Breast epithelium (tissue), 4 donors: ENCODE measurements around the gene MAGI3. TPM values are rescaled to one million over a fixed set of nuclear protein-coding genes. Genes with fewer than 3 reads are reported as not detected.
"Not testable (repeated sequence)": the region's sequence is repeated elsewhere in the genome, so short reads cannot be mapped to it uniquely, and the experiment has no call there.

Source experiments
- DNase-seq, 2 donors: peaks; one replicate each; pipeline ENCODE4 v3.0.0-alpha.2; 2019; ENCODE audit warnings: low spot score in 2 of 2
- H3K27ac ChIP-seq, 2 donors: fragments of 200-600 bp; sonication (generic) in 1 of 2; one replicate each; pipeline ENCODE4 v1.5.1; 2016 to 2019; ENCODE audit warnings: mild to moderate bottlenecking in 1 of 2
- H3K27me3 ChIP-seq, 2 donors: fragments of 200-600 bp; sonication (generic) in 1 of 2; one replicate each; pipeline versions ENCODE4 v1.5.1 to v1.6.0; 2017 to 2019; ENCODE audit warnings: control low read depth in 1 of 2, mild to moderate bottlenecking in 1 of 2
- H3K36me3 ChIP-seq: fragments of 200-600 bp; one replicate; pipeline ENCODE4 v1.5.1; 2019
- H3K4me1 ChIP-seq, 2 donors: fragments of 200-600 bp; sonication (generic); one replicate each; pipeline ENCODE4 v1.5.1; 2016 to 2019; ENCODE audit warnings: control low read depth in 1 of 2
- H3K4me3 ChIP-seq, 3 donors: fragments of 200-600 bp; sonication (generic); 1 replicate in 2 of 3; 2 replicates in 1 of 3; pipeline ENCODE4 v1.5.1; 2016 to 2019; ENCODE audit warnings: mild to moderate bottlenecking in 3 of 3, moderate library complexity in 2 of 3
- H3K9me3 ChIP-seq, 2 donors: fragments of 200-600 bp; sonication (generic) in 1 of 2; one replicate each; pipeline ENCODE4 v1.5.1; 2016 to 2019; ENCODE audit warnings: control low read depth in 1 of 2
- POLR2A ChIP-seq: fragments of 450-650 bp; IDR thresholded peaks from one replicate; pipeline ENCODE4 v1.6.1; 2016; ENCODE audit warnings: antibody characterized with exemption, mild to moderate bottlenecking, moderate library complexity
- POLR2AphosphoS5 ChIP-seq, 3 donors: sonication (generic); formaldehyde crosslinking; IDR thresholded peaks; one replicate each; pipeline ENCODE4 v1.6.1; 2017; ENCODE audit warnings: antibody characterized with exemption in 3 of 3
- intact Hi-C: fragments of 100-400 bp; cut with DNase I; formaldehyde crosslinking; loops from one replicate; pipeline ENCODE4 v1.15.1; 2023; ENCODE audit warnings: low total_unique reads
- total RNA-seq, 3 donors: library from RNA; depleted of rRNA; stranded (reverse); fragments of >200 nt; gene quantifications; one replicate each; pipeline ENCODE4 v1.1.0, GENCODE V29; 2016
- TF ChIP-seq, protein P1 (sequence below), 3 donors: fragments of 450-650 bp; IDR thresholded peaks; one replicate each; pipeline ENCODE4 v1.5.1; 2016 to 2017; ENCODE audit warnings: antibody characterized with exemption in 3 of 3, mild to moderate bottlenecking in 3 of 3, moderate library complexity in 3 of 3

MAGI3 gene
- total RNA-seq, 3 donors from 2014 or later, result 14.9 to 66.9 (median 33.4) TPM

DNA sequence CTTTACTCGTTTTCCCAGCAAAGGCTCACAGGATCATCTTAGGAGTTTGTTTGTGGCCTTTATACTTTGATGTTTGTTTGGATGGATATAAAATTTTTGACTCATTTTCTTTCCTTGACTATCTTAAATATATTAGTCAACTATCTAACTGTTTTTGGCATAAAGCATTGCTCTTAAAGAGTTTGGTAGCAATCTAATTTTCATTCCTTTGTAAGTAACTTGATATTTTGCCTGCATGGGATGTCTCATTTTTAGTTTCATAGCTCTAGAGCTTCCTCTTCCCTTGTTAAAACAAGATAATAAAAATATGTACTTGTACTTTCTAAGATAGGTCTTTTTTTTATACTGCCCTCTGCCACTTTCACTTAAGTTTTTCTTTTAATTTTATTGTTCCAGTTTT, 161.9 kb downstream of the MAGI3 start:
- no peak for DNase-seq
- H3K4me3 ChIP-seq, result no peak overlapping the region
- H3K36me3 ChIP-seq, result no peaks in the 10 kb centered on the region
- no peaks in the 10 kb centered on the region for H3K9me3 ChIP-seq
- H3K27ac ChIP-seq, result no peak overlapping the region
- TF ChIP-seq POLR2A, result no peak
- H3K27me3 ChIP-seq, result no peaks in the 10 kb centered on the region
- no peaks in the 10 kb centered on the region for H3K4me1 ChIP-seq
- intact Hi-C loops, result no loop called here

DNA sequence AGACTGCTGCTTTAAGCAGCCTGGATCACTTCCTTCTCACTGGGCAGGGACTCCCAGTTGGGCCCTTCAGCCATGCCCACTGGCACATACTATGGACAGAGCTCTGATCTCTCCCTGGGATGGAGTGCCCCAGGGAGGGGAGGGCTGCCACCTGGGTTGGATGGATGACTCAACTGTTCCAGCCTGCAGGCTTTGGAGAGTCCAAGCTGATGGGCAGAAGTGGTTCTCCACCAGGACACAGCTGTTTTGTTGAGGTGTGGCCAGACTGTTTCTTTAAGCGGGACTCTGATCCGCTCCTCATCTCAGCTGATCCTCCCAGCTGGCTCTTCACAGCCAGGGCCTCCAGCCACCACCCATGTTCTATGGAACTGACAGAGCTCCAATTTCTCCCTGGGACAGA, 166.9 kb downstream of the MAGI3 start:
- Histone ChIP-seq H3K27ac (no peak overlapping the region), H3K4me3 (no peak overlapping the region), H3K36me3 (no peaks in the 10 kb centered on the region), H3K9me3 (no peaks in the 10 kb centered on the region), H3K4me1 (no peaks in the 10 kb centered on the region), H3K27me3 (no peaks in the 10 kb centered on the region)
- no peak for DNase-seq
- TF ChIP-seq, protein P1, sequence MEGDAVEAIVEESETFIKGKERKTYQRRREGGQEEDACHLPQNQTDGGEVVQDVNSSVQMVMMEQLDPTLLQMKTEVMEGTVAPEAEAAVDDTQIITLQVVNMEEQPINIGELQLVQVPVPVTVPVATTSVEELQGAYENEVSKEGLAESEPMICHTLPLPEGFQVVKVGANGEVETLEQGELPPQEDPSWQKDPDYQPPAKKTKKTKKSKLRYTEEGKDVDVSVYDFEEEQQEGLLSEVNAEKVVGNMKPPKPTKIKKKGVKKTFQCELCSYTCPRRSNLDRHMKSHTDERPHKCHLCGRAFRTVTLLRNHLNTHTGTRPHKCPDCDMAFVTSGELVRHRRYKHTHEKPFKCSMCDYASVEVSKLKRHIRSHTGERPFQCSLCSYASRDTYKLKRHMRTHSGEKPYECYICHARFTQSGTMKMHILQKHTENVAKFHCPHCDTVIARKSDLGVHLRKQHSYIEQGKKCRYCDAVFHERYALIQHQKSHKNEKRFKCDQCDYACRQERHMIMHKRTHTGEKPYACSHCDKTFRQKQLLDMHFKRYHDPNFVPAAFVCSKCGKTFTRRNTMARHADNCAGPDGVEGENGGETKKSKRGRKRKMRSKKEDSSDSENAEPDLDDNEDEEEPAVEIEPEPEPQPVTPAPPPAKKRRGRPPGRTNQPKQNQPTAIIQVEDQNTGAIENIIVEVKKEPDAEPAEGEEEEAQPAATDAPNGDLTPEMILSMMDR (IDR thresholded peaks at IDR 0.05), result no peak
- no peak for TF ChIP-seq POLR2AphosphoS5 (IDR thresholded peaks at IDR 0.05)
- TF ChIP-seq POLR2A, result no peak
- intact Hi-C loops, result no loop called here

DNA sequence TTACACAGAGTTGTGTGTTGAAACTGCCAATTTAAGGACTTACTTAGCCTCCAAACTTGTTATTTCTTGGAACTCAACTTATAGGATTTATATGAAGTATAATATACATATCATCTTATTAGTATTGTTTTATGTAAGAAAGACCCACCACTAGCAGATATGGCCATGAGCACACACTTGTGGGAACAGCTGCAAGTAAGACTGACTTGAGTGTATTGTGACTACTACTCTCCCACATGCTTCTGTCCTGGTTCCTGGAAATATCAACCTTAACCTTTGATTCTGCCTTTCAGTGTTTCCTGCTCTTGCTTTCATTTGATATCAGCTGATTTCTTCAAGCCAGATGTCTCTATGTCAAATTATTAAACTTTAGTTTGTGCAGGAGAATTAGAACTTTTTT, 175.3 kb downstream of the MAGI3 start:
- TF ChIP-seq, protein P1 (IDR thresholded peaks at IDR 0.05), result no peak
- TF ChIP-seq POLR2A, result no peak
- TF ChIP-seq POLR2AphosphoS5 (IDR thresholded peaks at IDR 0.05), result no peak
- intact Hi-C loops, result no loop called here
- H3K9me3 ChIP-seq, result peaks cover 0 to 28% of the 10 kb centered on the region in 2 donors

DNA sequence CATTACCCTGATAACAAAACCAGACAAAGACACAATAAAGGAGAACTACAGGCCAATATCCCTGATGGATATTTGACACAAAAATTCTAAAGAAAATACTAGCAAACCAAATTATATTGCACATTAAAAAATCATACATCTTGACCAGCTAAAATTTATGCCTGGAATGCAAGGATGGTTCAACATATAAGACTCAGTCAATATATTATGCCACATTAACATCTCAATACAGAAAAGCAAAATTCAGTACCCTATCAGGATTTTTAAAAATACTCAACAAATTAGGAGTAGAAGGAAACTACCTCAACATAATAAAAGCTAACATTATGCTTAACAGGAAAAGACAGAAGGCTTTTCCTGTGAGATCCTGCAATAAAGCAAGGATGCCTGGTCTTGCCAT, 177.1 kb downstream of the MAGI3 start:
- intact Hi-C loops, result no loop called here
- Histone ChIP-seq H3K9me3 (peaks cover 0 to 28% of the 10 kb centered on the region in 2 donors), H3K4me1 (no peaks in the 10 kb centered on the region), H3K4me3 (no peak overlapping the region), H3K27ac (no peak overlapping the region), H3K27me3 (no peaks in the 10 kb centered on the region), H3K36me3 (no peaks in the 10 kb centered on the region)
- TF ChIP-seq, protein P1 (IDR thresholded peaks at IDR 0.05), result no peak
- TF ChIP-seq POLR2A (no peak), POLR2AphosphoS5 (IDR thresholded peaks at IDR 0.05) (no peak)
- no peak for DNase-seq

More for the DNA sequence above, 175.3 kb downstream of the MAGI3 start:
- Histone ChIP-seq H3K4me3 (no peak overlapping the region), H3K36me3 (no peaks in the 10 kb centered on the region), H3K27ac (no peak overlapping the region), H3K4me1 (no peaks in the 10 kb centered on the region), H3K27me3 (no peaks in the 10 kb centered on the region)
- no peak for DNase-seq

GRCh38 chr1:113575744-113576260, 185.5 kb downstream of the MAGI3 start:
- intact Hi-C loops, result not testable (repeated sequence)

DNA sequence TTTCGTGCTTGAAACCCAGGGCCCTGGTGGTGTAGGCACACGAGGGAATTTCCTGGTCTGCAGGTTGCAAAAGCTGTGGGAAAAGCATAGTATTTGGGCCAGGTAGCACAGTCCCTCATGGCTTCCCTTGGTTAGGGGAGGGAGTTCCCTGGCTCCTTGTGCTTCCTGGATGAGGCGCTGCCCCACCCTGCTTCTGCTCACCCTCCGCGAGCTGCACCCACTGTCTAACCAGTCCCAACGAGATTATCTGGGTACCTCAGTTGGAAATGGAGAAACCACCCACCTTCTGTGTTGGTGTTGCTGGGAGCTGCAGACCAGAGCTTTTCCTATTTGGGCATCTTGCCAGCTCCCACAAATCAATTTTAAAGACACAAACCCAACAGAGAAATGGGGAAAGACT, 186.0 kb downstream of the MAGI3 start:
- intact Hi-C loops, result no loop called here

More at GRCh38 chr1:113575744-113576260, 185.5 kb downstream of the MAGI3 start:
- not testable (repeated sequence) for H3K4me1 ChIP-seq, H3K27me3 ChIP-seq, H3K4me3 ChIP-seq, H3K27ac ChIP-seq, DNase-seq, H3K9me3 ChIP-seq, H3K36me3 ChIP-seq

More for the DNA sequence above, 186.0 kb downstream of the MAGI3 start:
- Histone ChIP-seq H3K9me3 (peaks cover 0 to 3% of the 10 kb centered on the region in 2 donors), H3K27me3 (no peaks in the 10 kb centered on the region), H3K4me3 (no peak overlapping the region), H3K4me1 (no peaks in the 10 kb centered on the region), H3K27ac (no peak overlapping the region), H3K36me3 (no peaks in the 10 kb centered on the region)
- DNase-seq, result no peak
- TF ChIP-seq, protein P1 (IDR thresholded peaks at IDR 0.05), result no peak
- no peak for TF ChIP-seq POLR2A
- no peak for TF ChIP-seq POLR2AphosphoS5 (IDR thresholded peaks at IDR 0.05)
